ENCODE measurements around the gene HHAT. TPM values are rescaled to one million over a fixed set of nuclear protein-coding genes. Genes with fewer than 3 reads are reported as not detected.

Gene HHAT
- total RNA-seq, 1 experiment from 2014 or later: 10.0 TPM

- Histone ChIP-seq H3K4me1 (replicated peaks) (no peaks in the 10 kb centered on the region), H3K9me3 (replicated peaks) (no peaks in the 10 kb centered on the region), H3K4me3 (no peak overlapping the region), H3K27ac (no peak overlapping the region), H3K36me3 (no peaks in the 10 kb centered on the region), H3K27me3 (replicated peaks) (no peaks in the 10 kb centered on the region)
- no peak for DNase-seq (ENCODE audit: low read depth in 1 of 2, low spot score in 2 of 2)
Measured at GRCh38 chr1:210300923-210301614, 27.6 kb upstream of the HHAT start.

- Histone ChIP-seq H3K36me3 (no peaks in the 10 kb centered on the region), H3K27ac (no peak overlapping the region), H3K27me3 (replicated peaks) (no peaks in the 10 kb centered on the region), H3K4me3 (no peak overlapping the region), H3K9me3 (replicated peaks) (no peaks in the 10 kb centered on the region), H3K4me1 (replicated peaks) (no peaks in the 10 kb centered on the region)
- no peak for DNase-seq (ENCODE audit: low read depth in 1 of 2, low spot score in 2 of 2)
Measured at GRCh38 chr1:210301615-210302000, 27.1 kb upstream of the HHAT start.

- Histone ChIP-seq H3K4me3 (no peak overlapping the region), H3K9me3 (replicated peaks) (no peaks in the 10 kb centered on the region), H3K36me3 (no peaks in the 10 kb centered on the region), H3K27me3 (replicated peaks) (no peaks in the 10 kb centered on the region), H3K27ac (no peak overlapping the region), H3K4me1 (replicated peaks) (peaks cover 3% of the 10 kb centered on the region)
- no peak for DNase-seq (ENCODE audit: low read depth in 1 of 2, low spot score in 2 of 2)
Measured at GRCh38 chr1:210302501-210302900, 26.2 kb upstream of the HHAT start.

GRCh38 chr1:210303391-210303790, 25.3 kb upstream of the HHAT start:
- no peak for DNase-seq (ENCODE audit: low read depth in 1 of 2, low spot score in 2 of 2)
- Histone ChIP-seq H3K27ac (no peak overlapping the region), H3K36me3 (no peaks in the 10 kb centered on the region), H3K27me3 (replicated peaks) (no peaks in the 10 kb centered on the region), H3K9me3 (replicated peaks) (no peaks in the 10 kb centered on the region), H3K4me3 (no peak overlapping the region), H3K4me1 (replicated peaks) (peaks cover 8% of the 10 kb centered on the region)

GRCh38 chr1:210310562-210311153, 18.0 kb upstream of the HHAT start:
- Histone ChIP-seq H3K9me3 (replicated peaks) (no peaks in the 10 kb centered on the region), H3K4me3 (no peak overlapping the region)

GRCh38 chr1:210311726-210312493, 16.8 kb upstream of the HHAT start:
- H3K9me3 ChIP-seq (replicated peaks): no peaks in the 10 kb centered on the region
- DNase-seq (ENCODE audit: low read depth in 1 of 2, low spot score in 2 of 2): no peak
- H3K4me1 ChIP-seq (replicated peaks): peaks cover 14% of the 10 kb centered on the region
- peak overlapping the region; percentile 39; the same call in 1 of the 2 replicates for H3K4me3 ChIP-seq
- H3K27ac ChIP-seq: no peak overlapping the region
- no peaks in the 10 kb centered on the region for H3K36me3 ChIP-seq
- no peaks in the 10 kb centered on the region for H3K27me3 ChIP-seq (replicated peaks)

More at GRCh38 chr1:210310562-210311153, 18.0 kb upstream of the HHAT start:
- H3K36me3 ChIP-seq: no peaks in the 10 kb centered on the region
- DNase-seq (ENCODE audit: low read depth in 1 of 2, low spot score in 2 of 2): no peak
- H3K27ac ChIP-seq: no peak overlapping the region
- H3K4me1 ChIP-seq (replicated peaks): peaks cover 14% of the 10 kb centered on the region
- H3K27me3 ChIP-seq (replicated peaks): no peaks in the 10 kb centered on the region

- Histone ChIP-seq H3K27ac (no peak overlapping the region), H3K9me3 (replicated peaks) (no peaks in the 10 kb centered on the region)
- DNase-seq (ENCODE audit: low read depth in 1 of 2, low spot score in 2 of 2): no peak
Measured at GRCh38 chr1:210313046-210313595, 15.6 kb upstream of the HHAT start.

GRCh38 chr1:210313921-210314320, 14.8 kb upstream of the HHAT start:
- Histone ChIP-seq H3K27ac (no peak overlapping the region), H3K27me3 (replicated peaks) (no peaks in the 10 kb centered on the region), H3K36me3 (no peaks in the 10 kb centered on the region), H3K4me3 (no peak overlapping the region), H3K9me3 (replicated peaks) (no peaks in the 10 kb centered on the region), H3K4me1 (replicated peaks) (peaks cover 6% of the 10 kb centered on the region)
- no peak for DNase-seq (ENCODE audit: low read depth in 1 of 2, low spot score in 2 of 2)

More at GRCh38 chr1:210313046-210313595, 15.6 kb upstream of the HHAT start:
- H3K4me1 ChIP-seq (replicated peaks): peaks cover 6% of the 10 kb centered on the region
- H3K36me3 ChIP-seq: no peaks in the 10 kb centered on the region
- no peaks in the 10 kb centered on the region for H3K27me3 ChIP-seq (replicated peaks)
- H3K4me3 ChIP-seq: no peak overlapping the region

GRCh38 chr1:210315529-210315928, 13.2 kb upstream of the HHAT start:
- H3K27ac ChIP-seq: no peak overlapping the region
- no peaks in the 10 kb centered on the region for H3K9me3 ChIP-seq (replicated peaks)
- no peak overlapping the region for H3K4me3 ChIP-seq
- no peak for DNase-seq (ENCODE audit: low read depth in 1 of 2, low spot score in 2 of 2)
- H3K27me3 ChIP-seq (replicated peaks): no peaks in the 10 kb centered on the region
- H3K4me1 ChIP-seq (replicated peaks): peaks cover 6% of the 10 kb centered on the region
- no peaks in the 10 kb centered on the region for H3K36me3 ChIP-seq

GRCh38 chr1:210321131-210321530, 7.6 kb upstream of the HHAT start:
- H3K9me3 ChIP-seq (replicated peaks): no peaks in the 10 kb centered on the region
- H3K4me3 ChIP-seq: no peak overlapping the region
- DNase-seq (ENCODE audit: low read depth in 1 of 2, low spot score in 2 of 2): no peak
- H3K36me3 ChIP-seq: no peaks in the 10 kb centered on the region
- no peaks in the 10 kb centered on the region for H3K27me3 ChIP-seq (replicated peaks)
- no peaks in the 10 kb centered on the region for H3K4me1 ChIP-seq (replicated peaks)
- no peak overlapping the region for H3K27ac ChIP-seq

- Histone ChIP-seq H3K27me3 (replicated peaks) (no peaks in the 10 kb centered on the region), H3K36me3 (no peaks in the 10 kb centered on the region), H3K4me1 (replicated peaks) (no peaks in the 10 kb centered on the region), H3K9me3 (replicated peaks) (no peaks in the 10 kb centered on the region), H3K27ac (no peak overlapping the region), H3K4me3 (no peak overlapping the region)
- no peak for DNase-seq (ENCODE audit: low read depth in 1 of 2, low spot score in 2 of 2)
Measured at GRCh38 chr1:210321552-210321951, 7.2 kb upstream of the HHAT start.

GRCh38 chr1:210323957-210324356, 4.7 kb upstream of the HHAT start:
- no peaks in the 10 kb centered on the region for H3K27me3 ChIP-seq (replicated peaks)
- H3K4me1 ChIP-seq (replicated peaks): peaks cover 4% of the 10 kb centered on the region
- H3K9me3 ChIP-seq (replicated peaks): no peaks in the 10 kb centered on the region
- no peaks in the 10 kb centered on the region for H3K36me3 ChIP-seq
- H3K4me3 ChIP-seq: no peak overlapping the region
- no peak overlapping the region for H3K27ac ChIP-seq
- no peak for DNase-seq (ENCODE audit: low read depth in 1 of 2, low spot score in 2 of 2)

- H3K27ac ChIP-seq: no peak overlapping the region
- no peak overlapping the region for H3K4me3 ChIP-seq
- H3K4me1 ChIP-seq (replicated peaks): peaks cover 12% of the 10 kb centered on the region
- no peaks in the 10 kb centered on the region for H3K27me3 ChIP-seq (replicated peaks)
- H3K9me3 ChIP-seq (replicated peaks): no peaks in the 10 kb centered on the region
- H3K36me3 ChIP-seq: no peaks in the 10 kb centered on the region
- no peak for DNase-seq (ENCODE audit: low read depth in 1 of 2, low spot score in 2 of 2)
Measured at GRCh38 chr1:210325026-210325670, 3.6 kb upstream of the HHAT start.

Data from SJSA1 (cell line).